Cardiac fibroblast (primary cell): ENCODE measurements around the gene TH.

ENCODE experiments used
- DNase-seq, 2 donors: peaks; one replicate each; pipeline versions ENCODE4 v3.0.0 to v3.0.0-alpha.2; 2010; ENCODE audit warnings: low read depth in 2 of 2
- H3K4me3 ChIP-seq, 2 donors: replicated peaks in 1 of 2; 1 replicate in 1 of 2; 2 replicates in 1 of 2; pipeline ENCODE4 v1.5.1; 2011; ENCODE audit warnings: low read depth in 2 of 2, low read length in 2 of 2, mild to moderate bottlenecking in 2 of 2, moderate library complexity in 1 of 2
- CTCF ChIP-seq: IDR thresholded peaks from one replicate; pipeline ENCODE4 v1.5.1; 2011; ENCODE audit warnings: low read depth, mild to moderate bottlenecking, low read length, inconsistent platforms

Gene TH

GRCh38 chr11:2163428-2163978, 8.1 kb downstream of the TH start:
- TF ChIP-seq CTCF, result no peak
- no peak for DNase-seq
- no peak overlapping the region for H3K4me3 ChIP-seq

GRCh38 chr11:2160736-2161259, 10.8 kb downstream of the TH start, which contains the start of gene INS:
TSS of gene INS (minus strand) at chr11:2161209. CDS start at chr11:2160971, 238 bp downstream.
- no peak for TF ChIP-seq CTCF
- H3K4me3 ChIP-seq, result no peak within 1 kb of the TSS
- no peak for DNase-seq

GRCh38 chr11:2159536-2160413, 11.8 kb downstream of the TH start:
- no peak overlapping the region for H3K4me3 ChIP-seq
- TF ChIP-seq CTCF, result no peak
- DNase-seq, result no peak

DNA sequence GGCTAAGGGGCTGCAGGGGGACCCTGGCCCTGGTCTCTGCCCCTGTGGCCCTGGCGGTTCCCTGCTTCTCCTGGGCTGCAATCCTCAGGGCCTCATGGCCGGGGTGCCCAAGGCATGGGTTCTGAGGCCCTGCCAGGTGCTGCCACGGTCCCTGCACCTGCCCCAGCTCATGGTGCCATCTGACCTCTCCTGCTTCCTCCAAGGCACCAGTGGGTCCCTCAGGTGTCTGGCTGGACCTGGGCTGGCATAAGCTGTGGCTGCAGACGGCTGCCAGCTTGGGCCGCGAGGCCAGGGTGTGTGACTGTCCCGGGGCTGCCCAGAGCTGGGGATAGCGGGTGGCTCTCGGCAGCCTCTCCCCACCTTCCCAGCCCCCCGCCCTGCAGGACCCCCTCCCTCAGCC, 12.6 kb downstream of the TH start:
- TF ChIP-seq CTCF, result no peak
- DNase-seq, result no peak
- no peak overlapping the region for H3K4me3 ChIP-seq

- H3K4me3 ChIP-seq, result no peak overlapping the region
- DNase-seq, result no peak
- TF ChIP-seq CTCF, result no peak
Measured at GRCh38 chr11:2158296-2158737, 13.3 kb downstream of the TH start.

DNA sequence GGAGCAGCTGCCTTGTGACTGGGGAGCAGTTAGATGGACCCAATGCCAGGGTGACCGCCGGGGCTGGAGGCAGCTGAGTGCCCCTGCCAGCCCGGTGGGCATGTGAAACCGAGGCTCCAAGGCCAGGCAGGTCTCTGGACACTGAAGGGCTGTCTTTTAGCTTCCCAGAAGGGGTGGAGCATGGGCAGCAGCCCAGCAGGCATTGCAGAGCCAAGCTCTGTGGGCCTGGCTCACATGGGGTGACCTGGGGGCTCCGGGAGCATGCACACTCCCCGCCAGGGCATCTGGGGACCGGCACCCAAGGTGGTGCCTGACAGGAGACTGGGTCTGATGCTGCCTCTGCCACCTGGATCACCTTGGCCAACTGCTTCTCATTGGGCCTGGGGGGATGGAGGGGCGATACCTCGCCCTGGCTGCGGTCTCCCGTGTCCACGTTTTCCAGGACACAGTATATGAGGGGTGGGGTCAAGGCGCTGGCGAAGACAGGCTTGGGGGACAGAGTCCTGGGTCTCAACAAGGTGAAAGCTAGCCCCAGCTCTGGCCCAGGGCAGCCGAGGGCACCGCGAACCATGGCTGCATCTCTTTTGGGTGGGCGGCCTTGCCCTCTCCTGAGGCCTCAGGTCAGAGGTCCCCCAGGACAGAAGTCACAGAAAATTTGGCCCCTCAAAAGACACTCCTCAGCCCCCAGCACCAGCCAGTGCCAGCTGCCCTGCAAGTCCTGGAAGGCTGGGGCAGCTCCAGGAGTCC, 14.1 kb downstream of the TH start:
- TF ChIP-seq CTCF, result no peak
- H3K4me3 ChIP-seq, result no peak overlapping the region
- no peak for DNase-seq
